HG03457 (cell line): ENCODE measurements around the gene MROH9.
"Not testable (repeated sequence)": the region's sequence is repeated elsewhere in the genome, so short reads cannot be mapped to it uniquely, and the experiment has no call there.

Experiments
- ATAC-seq: cut with Tn5 transposase; IDR thresholded peaks from one replicate; pipeline ENCODE4 v1.9.1; 2021; ENCODE audit warnings: moderate number of reproducible peaks; ENCODE audit not compliant: unreplicated experiment

The MROH9 gene, protein sequence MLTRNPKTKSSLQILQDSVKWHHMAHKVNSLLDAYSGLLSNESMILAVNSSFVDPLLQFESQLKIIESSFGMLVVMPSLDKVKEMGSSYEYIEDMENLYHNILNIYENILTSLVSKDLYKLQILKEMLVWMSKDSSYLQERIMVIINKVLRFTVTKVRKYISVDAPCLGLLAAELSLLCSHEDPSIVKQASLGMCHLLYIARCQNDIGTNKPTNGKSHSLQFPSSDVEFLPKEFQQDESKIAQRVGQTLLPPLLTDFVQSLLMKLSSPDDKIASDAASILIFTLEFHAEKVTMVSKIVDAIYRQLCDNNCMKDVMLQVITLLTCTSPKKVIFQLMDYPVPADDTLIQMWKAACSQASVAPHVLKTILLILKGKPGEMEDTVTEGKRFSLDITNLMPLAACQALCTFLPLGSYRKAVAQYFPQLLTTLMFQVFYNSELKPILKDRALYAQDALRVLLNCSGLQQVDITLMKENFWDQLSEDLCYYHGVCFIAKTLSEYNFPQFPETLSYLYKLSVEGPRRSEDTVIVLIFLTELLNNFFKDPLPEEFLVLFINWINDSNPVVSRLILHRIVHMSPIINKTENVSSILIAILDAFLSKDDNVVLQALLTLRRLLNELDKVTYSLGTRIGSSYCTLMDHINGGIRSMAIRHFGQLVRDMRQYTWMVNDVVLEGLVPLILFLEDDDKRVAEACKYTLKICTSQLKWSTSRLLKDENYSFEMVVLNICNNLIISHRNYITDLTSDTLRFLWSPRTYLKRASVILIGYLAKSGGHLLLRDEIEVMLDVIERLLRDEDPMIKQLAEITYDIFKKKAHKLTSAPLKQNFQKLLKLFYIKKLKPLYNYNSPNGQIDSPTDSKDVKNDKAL

DNA sequence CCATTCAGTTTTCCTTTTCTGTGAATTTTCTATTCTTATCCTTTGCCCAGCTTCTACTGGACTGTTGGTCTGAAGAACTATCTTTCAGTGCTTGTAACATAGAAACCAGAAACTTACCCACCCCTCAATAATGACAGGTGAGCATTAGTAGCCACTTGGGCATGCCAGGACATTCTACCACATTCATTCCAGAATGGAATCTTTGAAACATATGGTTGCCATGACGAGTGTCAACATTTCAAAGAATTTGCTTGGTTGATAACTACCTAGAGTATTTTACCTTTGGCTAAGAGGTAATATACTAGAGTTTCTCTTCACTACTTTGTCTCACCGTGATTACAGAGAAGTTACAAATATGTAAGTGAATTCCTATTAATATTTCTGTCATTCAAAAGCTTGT is at the start of gene MROH9:
TSS of gene MROH9 (plus strand) at position 304 of the 400 bp plus-strand sequence. CDS start 10,023 bp downstream, outside the sequence.
- ATAC-seq: no peak

DNA sequence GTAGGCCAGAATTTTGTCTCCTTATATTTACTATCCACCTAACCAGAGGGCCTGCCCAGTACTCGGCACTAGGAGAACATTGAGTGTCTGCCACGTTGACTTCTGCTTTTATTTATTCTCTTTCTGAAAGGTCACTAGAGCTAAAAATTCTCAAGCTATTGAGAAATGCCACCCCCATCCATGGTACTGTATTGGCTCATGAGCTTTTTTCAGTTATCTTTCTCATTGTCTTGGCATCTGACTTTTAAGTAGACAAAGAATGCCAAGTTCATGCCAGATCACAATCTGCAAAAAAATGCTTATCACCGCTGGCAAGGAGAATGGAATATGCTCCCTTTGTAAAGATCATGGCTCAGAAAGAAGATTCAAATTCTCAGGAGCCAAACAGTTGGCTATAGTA is 49.8 kb upstream of the MROH9 start:
- no peak for ATAC-seq

DNA sequence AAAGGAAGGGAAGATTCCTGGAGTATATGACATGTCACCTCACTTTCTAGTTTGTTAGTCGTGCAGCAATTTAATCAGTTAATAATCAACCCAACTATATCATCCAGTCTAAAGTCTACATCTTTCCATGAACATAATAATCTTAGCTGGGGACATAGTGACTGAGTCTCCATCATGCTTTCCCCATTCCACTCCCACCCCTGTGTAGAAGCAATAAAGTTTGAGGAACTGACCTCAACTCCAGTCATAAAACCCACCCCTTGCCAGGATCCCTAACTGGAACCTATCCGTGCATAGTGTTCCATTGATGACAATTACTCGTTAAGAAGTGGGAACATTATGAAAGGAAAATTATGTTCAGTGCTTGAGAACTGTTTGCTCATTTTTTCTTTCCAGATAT is 48.9 kb upstream of the MROH9 start:
- ATAC-seq: no peak

DNA sequence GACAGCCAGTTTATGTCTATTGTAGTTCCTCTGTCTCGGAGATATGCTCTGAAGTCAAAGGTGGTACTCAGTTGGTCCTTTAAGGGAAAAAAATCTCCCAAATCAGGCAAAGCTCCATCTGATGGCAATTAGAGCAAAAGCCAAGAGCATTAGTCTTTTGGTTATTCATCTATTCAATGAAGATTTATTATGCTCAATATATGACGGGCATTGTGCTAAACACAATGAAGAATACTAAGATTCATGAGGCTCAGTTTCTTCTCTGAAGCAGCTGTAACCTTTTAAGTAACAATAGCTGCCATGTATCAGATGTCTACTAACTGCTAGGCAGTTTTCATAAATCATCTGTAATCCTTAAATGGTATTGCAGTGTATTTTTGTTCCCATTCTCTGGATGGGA is 47.6 kb upstream of the MROH9 start:
- ATAC-seq: no peak

DNA sequence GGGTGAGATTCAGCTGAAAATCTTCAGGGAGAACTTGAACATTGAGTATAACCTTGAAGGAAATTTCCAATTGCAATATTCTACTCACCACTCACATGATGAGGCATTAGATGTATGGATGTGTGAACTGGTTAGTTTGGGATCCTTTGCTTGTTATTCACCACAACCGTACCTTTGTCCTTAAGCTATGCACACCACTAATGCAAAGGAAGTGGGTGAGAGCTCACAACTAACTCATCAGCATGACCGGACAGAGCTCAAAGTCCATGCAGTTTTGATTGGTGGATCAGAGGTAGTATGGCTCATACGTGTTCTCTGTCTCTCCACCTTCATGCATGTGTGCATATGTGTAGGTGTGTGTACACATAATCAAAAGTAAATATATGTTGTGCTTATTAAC is 43.5 kb upstream of the MROH9 start:
- ATAC-seq: no peak

DNA sequence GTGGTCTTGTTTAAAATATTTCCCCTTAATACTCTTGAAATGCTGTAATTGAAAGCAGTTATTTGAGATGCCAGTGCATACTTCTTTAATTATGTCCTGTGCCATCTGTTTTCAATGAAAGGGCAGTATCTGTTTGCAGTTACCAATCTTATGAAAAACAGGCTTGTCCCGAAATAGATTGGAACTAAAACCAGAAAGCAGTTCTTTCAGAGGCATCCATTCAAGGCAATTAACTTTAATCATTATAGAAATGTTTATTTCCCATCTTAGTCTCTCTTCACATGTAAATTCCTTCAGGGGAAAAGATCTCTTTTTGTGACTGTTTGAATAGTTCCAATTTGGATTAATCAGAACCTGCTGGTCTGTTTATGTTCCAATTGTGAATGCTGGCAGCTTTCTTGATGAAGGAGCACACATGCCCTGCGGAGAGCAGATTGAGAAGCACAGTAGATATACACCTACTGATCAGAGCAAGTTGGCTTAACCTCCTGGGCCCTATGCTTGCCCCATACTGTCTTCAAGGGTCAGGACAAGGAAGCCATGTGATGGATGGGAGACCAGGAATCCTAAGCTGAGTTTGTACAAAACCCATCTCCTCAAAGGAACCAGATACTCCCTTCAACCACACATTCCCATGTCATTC is 41.6 kb upstream of the MROH9 start:
- no peak for ATAC-seq

DNA sequence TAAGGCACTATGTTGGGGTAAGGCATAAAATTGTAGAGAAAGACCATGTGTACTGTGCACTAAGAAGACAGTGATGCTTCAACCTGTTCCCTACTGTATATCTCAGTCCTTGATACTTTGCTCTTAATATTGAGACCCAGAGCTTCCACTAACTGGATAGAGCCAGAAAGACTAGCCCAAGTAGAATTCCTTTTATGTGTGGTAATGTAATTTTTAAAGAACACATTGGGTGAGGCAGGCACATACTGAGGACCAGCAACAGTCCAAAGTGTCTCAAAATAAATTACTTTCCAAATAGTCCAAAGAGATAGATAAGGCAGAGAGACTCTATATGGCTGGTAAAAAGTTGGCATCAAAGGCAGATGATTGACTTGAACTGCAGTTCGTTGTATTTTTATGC is 31.4 kb upstream of the MROH9 start:
- ATAC-seq: no peak

DNA sequence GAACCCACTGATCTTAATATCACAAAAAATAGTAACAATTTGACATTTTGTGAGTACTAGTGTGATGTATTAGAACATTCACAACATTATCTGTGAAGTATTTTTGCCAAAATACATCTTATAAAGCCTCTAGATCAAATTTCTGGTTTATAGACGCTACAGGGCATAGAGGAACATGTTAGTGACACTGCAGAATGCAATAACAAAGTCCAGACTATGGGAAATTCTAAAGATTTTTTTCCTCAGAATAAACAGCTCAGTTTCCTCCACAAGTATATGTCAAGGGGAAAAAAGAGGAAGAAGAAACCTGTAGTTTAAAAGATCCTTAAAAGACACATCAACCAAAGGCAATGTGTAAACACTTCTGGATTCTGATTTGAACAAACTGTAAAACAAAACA is 26.4 kb upstream of the MROH9 start:
- ATAC-seq: no peak

DNA sequence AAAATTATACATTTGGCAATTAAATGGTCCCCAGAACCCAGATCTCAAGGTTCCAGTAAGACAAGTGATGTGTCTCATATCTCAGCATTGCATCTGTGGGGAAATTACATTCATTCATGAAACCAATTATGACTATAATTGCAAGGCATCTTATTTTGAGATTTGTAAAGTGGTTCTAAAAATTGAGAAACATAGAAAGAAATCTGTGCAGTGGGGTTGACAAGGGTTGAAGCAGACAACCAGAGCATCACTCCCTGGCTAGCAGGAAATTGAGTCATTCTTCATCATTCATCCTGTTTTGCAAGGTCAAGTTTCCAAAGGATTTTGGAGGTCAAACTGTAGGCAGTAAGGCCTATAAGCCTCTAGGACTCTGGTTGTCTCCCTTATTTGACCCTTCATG is 25.1 kb upstream of the MROH9 start:
- ATAC-seq: no peak

DNA sequence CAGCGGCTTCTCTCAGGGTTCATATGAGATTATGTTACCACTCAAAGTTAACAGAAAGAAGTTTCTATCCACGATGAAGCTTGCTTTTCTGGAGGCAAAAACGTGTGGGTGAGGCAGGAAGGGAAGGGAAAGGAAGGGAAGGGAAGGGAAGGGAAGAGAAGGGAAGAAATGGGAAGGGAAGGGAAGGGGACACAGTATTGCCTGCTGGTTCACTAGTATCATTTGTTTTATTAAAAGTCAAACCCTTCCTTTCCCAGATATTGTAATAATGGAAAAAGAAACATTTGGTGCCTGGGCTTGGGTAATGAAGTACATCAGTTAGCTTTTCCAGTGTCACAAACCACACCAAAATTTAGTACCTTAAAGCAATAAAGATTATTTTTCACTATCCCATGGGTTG is 18.0 kb upstream of the MROH9 start:
- ATAC-seq: no peak

DNA sequence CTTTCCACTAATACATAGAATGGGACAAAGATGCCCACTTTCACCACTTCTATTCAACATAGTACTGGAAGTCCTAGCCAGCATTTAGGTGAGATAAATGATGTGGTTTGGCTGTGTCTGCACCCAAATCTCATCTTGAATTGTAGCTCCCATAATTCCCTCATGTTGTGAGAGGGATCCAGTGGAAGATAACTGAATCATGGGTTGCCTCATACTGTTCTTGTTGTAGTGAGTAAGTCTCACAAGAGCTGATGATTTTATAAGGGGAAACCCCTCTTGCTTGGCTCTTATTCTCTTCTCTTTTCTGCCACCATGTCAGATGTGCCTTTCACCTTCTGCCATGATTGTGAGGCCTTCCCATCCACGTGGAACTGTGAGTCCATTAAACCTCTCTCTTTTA is 10.7 kb upstream of the MROH9 start:
- not testable (repeated sequence) for ATAC-seq

DNA sequence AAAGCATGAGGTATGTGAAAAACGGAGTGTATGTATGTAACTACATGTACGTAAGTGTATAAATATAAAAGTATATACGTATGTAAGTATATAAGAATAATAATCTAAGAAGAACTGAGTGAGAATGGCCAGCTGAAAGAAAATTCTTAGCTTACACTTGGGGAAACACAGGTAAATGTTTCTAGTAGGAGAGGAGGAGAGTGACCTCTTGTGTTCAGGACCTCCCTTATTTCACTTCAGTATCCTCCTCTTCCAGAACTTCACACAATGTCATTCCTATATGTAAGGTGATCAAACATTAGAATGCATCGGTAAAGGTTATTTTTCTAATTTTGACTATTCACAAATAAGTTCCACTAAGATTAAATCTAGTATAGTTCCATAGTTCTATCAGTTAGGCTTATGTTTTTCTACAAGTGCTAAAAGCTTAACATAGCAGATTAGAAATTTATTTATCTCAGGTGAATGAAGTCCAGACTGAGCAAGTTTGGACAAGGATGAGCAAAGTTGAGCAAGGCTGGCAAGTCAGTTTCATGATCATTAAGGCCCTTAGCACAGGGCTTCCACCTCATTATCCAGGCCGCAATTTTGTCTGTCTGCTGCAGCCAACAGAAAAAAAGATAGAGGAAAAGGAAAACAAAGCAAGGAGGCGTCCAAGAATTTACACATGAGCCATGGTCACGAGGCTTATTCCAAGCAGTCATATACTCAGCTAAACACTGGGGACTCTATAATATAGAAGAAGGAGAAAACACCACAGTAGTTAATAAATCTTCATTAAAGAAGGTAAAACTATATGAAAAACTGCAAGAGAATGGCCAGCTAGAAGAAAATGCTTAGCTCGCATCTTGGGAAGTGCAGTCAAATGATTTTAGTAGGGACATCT is 7.1 kb upstream of the MROH9 start:
- ATAC-seq: no peak

DNA sequence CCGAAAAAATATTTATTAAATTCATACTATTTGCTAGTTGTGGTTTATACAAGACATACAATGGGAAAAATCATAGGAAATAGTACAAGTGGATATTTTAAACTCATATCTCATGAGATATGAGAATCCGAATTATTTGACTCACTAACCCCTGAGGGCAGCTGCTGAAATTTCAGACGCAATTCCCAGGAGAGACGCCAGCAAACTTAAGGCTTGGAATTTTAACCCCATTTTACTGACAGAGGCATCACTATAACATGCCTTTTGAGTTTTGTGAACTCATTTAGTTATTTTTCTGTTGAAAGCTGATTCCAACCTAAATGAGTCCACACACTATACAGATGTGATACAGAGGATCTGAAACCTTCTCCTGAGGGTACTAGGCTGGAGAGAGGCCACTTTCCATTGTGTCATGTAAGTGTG is 5.9 kb upstream of the MROH9 start:
- ATAC-seq: no peak

DNA sequence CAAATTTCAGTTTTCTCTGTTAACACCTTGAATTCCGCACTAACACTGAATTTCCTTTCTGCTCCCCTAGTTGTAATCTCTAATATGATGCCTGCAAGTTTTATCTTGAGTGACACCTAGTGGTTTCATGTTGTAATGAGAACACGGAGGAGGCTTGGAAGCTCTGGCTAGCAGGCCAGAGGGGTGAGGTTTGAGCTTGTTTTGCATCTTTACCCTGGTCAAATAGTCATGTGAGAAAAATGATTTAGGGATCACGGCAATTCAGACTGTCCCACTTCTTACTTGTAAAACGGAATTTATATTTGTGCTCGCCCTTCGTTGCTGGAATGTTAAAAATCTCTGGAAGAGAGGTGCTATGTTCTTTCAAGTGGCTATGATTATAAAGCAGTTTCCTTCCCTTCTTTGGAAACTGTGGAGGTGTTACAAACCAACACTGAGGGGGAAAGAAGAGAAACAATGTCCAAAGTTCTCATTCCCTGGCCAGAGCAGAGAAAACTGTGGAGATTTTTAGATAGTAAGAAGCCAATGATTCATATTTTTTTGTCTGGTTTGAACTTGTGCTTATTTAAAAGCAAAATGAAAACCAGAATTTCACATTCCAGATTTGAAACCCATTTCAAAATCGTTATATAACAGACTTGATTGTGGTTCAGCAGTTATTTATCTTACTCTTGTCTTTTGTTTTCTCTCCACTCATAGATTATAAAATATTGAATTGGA is 5.3 kb upstream of the MROH9 start:
- ATAC-seq: peak; percentile 77

DNA sequence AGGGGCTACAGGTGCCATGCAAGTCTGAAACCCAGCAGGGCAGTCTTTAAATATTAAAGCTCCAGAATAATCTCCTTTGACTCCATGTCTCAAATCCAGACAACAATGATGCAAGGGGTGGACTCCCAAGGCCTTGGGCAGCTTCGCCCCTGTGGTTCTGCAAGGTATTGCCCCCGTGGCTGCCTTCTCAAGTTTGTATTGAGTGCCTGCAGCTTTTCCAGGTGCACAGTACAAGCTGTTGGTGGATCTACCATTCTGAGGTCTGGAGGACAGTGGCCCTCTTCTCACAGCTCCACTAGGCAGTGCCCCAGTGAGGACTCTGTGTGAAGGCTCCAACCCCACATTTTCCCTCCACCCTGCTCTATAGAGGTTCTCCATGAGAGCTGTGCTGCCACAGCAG is 3.7 kb upstream of the MROH9 start:
- ATAC-seq: no peak

DNA sequence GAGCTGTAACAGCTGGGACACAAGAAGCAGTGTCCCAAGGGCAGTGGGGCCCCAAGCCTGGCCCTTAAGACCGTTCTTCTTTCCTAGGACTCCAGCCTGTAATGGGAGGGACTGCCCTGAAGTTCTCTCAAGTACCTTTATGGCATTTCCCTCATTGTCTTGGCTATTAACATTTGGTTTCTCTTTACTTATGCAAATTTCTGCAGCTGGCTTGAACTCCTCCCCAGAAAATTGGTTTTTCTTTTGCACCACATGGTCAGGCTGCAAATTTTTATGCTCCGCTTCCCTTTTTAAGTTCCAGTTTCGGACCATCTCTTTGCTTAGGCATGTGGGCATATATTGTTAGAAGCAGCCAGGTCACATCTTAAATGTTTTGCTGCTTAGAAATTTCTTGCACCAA is 3.1 kb upstream of the MROH9 start:
- no peak for ATAC-seq

DNA sequence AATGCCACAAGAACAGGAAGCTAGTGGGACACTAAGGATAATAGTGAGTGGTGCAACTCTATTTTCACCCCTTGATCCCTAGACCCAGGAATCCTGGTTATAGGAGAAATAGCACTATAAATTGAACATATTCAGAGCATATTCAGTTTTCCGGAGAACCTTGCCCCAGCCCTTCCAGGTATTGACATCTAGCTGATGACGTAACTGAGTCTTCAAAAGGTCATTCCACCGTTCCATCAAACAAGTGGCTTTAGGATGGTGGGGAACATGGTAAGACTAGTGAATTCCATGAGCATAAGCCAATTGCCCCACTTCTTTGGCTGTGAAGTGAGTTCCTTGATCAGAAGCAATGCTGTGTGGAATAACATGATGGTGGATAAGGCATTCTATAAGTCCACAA is 2.9 kb downstream of the MROH9 start:
- ATAC-seq: no peak

DNA sequence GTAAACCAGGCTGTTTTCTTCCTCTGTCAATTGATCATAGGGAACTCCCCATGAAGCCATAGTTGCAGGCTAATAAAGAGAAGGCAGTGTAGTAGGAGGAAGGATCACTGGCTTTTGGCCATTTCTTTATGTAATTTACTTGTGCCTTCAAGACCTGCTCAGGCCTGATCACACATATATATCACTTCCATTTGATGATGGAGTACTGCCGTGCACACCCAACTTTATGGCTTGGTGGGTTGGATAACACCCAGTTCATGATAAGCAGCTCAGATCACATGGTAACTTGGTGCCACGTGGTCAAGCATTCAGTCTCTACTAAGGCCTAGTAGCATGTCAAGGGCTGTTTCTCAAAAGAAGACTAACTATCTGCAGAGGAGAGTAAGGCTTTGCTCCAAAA is 4.1 kb downstream of the MROH9 start:
- ATAC-seq: no peak

DNA sequence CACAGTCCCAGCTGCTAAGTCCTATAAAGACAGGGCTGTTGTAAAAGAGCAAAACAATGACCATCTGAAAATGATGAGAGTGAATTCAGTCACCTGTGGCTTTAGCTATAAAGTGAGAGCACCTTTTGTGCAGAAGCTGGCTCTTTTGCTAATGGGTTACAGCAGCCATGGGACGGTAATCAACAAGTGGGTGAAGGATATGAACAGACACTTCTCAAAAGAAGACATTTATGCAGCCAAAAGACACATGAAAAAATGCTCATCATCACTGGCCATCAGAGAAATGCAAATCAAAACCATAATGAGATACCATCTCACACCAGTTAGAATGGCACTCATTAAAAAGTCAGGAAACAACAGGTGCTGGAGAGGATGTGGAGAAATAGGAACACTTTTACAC is 16.4 kb downstream of the MROH9 start:
- not testable (repeated sequence) for ATAC-seq

DNA sequence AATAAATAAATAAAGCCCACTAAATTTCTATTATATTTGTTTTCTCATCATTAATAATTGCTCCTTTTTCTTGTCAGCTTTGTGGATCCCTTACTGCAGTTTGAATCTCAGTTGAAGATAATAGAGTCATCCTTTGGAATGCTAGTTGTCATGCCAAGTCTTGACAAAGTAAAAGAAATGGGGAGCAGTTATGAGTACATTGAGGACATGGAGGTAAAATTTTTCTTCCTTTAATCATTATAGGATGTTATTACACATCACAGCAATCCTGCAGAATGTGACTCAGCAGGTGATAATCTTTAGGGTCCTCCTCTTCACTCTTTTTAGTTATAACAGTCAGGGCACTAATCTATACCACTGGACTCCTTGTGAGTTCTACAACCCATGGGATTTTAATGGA is 24.1 kb downstream of the MROH9 start:
- ATAC-seq: no peak
